H4 (cell line): Measurements from ENCODE around the gene TM9SF1. TPM values are rescaled to one million over a fixed set of nuclear protein-coding genes. Genes with fewer than 3 reads are reported as not detected.
"Not testable (repeated sequence)": the region's sequence is repeated elsewhere in the genome, so short reads cannot be mapped to it uniquely, and the experiment has no call there.

ENCODE experiments used
- DNase-seq: peaks from one replicate; pipeline ENCODE4 v3.0.0-alpha.2; 2015; ENCODE audit warnings: low spot score
- total RNA-seq: library from RNA; depleted of rRNA; stranded (reverse); fragments of >200 nt; shearing (Covaris generic); gene quantifications from 2 replicates; pipeline ENCODE4 v1.2.3, GENCODE V29; 2014

Gene TM9SF1
- total RNA-seq, 1 experiment from 2014 or later: 96.0 TPM

DNA sequence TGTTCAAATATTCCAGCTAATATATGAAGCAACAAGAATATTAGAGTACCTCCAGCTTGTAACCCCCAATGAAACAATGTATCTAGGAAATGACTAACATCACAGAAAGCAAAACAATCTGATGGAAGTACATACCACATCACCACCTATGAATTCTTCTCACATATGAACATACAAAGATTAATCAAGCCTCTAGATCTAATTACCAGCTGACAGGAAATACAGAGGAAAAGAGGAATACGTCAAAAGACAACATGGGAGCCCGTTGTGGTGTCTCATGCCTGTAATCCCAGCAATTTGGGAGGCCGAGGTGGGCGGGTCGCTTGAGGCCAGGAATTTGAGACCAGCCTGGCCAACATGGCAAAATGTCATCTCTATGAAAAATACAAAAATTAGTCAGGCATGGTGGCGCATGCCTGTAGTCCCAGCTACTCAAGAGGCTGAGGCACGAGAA lies 29.4 kb upstream of the TM9SF1 start:
- DNase-seq: no peak

DNA sequence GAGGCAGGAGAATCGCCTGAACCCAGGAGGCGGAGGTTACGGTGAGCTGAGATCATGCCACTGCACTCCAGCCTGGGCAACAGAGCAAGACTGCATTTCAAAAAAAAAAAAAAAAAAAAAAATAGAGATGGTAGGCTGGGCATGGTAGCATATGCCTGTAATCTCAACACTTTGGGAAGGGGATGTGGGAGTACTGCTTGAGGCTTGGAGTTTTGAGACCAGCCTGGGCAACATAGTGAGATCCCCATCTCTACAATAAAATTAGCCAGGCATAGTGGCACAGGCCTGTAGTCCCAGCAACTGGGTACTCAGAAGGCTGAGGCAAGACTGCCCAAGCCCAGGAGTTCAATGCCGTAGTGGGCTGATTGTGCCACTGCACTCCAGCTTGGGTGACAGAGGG lies 27.7 kb upstream of the TM9SF1 start:
- not testable (repeated sequence) for DNase-seq

DNA sequence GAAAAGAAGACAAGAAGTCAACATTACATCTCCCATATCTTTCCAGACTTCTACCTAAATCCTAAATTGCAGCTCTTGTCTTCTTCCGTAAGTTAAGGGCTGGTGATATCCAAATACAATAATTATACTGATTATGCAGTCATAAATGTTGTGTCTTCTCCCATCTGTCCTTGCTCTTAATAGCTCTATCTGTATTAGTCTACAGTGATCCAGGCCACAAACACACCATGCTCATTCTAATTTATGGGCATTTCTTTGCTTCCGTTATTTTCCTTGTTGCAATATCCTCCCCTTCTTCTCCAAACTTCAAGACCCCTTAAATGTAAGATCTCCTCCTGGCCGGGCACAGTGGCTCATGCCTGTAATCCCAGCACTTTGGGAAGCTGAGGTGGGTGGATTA lies 24.3 kb upstream of the TM9SF1 start:
- DNase-seq: no peak

DNA sequence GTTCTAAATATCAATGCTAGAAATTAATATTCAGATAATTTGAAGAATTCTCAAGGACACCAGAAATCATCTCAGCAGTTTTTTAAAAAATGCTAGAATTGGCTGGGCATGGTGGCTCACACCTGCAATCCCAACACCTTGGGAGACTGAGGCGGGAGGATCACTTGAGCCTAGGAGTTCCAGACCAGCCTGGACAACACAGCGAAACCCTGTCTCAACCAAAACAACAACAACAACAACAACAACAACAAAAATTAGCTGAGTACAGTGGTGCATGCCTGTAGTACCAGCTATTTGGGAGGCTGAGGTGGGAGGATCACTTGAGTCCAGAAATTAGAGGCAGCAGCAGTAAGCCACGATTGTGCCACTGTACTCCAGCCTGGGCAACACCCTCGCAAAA lies 23.8 kb upstream of the TM9SF1 start:
- no peak for DNase-seq

DNA sequence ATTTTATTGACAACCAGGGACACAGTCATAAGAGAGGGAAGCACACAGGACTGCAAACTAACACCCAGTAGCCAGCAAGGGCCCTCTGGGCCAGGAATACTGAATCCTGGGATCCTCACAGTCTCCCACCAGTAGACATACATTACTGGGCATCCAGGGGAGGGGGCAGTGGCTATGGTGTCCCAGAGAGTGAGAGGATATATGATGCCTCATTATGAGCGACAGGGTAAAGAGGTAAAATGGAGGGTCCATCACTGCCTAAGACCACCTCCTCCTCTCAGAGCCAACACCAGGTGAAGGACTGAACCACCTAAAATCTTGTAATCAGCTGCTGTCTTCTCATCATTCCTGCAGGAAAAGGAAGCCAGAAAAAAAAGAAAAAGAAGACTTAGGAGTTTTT lies 21.6 kb upstream of the TM9SF1 start:
- DNase-seq: not testable (repeated sequence)

DNA sequence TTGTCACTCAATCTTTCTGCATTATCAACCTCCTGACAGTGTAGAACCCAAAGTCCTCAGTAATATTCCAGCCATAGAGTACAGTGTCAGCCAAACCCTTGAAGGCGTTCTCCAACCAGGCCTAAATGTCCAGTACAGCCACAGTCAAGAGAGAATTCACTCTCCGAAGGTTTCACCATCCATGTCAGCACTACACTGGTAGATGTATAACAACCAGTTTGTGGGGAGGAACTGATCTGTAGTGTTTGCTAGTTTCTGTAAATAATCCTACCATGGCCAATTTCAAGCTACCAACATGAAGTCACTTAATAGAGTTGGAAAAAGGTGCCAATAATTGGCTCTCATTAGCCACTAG lies 21.1 kb upstream of the TM9SF1 start:
- DNase-seq: no peak

DNA sequence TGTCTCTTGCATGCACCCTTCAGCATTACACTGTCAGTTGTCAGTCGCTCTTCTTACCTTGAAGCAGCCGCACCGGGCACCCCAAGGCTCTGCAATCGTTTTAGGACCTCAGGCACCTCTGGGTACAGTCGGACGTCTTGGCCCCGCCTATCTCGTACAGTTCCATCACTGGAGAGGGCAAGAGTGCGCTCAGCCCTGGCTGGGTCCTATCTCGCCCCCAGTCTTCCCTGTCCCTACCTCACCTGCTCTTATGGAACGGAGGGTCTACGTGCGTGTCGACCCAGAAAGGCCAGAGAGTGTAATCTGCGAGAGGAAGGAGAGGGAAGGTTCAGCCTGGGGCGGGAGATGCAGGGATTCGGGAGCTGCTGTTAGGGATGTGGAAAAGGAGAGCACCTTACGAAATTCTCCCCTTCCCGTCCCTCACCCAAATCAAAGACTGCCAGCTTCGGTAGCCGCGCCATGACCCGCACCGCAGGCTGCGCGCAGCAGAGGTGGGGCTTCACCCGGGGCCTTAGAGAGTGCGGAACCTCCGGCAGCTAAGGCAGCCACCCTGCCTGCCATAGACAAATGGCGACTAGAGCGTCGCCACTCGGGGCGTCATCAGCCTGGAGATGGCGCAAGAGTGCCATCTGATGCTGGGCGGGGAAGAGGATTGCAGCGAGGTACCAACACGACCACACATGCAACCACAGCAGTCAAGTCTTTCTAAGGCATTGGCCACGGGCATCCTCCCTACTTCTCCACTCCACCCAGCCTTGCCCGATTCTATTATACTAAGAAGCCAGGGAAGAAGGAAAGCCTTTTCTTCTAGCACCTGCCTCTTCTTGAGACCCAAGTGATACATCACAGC lies 20.5 kb upstream of the TM9SF1 start, which contains the start of gene MDP1:
Gene MDP1 (minus strand): TSS at position 572 of the 850 bp plus-strand sequence. CDS start 111 bp downstream, at position 461.
- peak; percentile 89 for DNase-seq

DNA sequence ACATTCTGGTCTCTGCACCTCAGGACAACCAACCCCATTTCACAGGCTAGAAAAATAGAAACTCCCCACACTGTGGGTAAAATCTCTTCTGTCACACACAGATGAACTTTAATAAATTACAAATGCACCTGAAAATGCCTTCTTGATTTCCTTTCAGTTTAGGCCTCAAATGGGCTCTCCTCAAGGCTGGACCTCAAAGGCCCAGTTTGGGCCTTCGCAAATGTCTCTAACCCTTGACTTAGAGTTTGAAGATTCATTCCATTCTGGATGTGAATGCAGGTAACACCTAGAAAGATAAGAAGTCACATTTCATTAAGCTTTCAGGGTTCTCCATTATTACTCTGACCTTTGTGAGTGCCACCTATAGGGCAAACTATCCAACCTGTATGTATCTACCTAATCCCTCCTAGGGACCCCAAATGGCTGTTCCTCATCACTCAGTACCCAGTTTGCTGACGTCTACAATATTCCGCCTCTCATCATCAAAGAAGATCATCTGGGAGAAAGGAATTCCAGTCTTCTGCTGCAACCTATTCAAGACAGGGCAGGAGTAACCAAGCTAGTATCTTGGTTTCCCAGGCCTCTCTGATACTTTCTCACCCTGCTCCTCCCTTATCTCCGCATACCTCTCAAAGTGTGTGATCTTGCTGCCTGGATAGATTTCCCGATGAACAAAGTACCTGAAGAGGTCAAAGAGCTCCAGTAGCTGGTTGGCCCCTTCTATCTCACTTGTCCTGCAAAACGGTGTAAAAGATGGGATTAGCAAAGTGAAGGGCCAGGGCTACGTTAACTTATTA lies 18.8 kb upstream of the TM9SF1 start:
- DNase-seq: no peak

DNA sequence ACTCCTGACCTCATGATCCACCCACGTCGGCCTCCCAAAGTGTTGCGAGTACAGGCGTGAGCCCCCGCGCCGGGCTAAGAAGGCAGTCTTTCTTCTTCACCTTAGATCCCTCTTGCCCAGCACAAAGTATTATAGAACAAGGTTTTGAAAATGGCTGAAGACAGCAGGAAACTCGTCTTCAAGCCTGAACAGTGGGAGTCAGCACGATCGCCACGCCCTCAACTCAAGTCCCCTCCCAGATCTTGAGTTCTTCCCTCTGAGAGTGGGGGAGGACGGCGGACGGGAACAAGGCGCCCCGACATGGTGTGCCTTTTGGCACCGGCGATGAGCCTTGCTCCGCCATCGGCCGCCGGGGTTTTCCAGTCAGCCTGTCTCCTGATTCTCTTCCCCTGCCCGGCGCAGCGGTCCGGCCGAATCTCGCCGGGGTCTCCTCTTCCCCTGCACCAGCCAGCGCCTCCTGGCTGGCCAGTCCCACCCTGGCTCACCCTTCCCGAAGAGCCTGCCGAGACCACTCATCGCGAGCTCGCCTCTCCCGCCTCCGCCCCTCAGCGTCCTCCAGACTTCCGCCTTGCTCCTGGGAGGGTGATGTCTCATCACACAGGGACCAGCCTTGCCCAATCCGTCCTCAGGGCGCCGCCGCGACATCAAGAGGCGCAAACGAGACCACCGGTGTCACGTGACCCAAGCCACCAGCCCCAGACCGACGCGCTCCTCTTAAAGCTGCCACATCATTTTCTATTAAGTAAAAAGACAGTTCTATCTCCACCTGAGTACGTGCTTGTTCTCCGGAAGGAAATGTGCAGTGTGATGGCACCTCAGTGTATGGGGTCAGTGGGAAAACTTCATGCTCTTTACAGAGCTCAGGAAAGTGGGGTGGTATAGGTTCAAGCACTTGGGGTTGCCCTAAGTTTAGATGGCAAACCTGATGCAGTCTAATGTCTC lies 18.0 kb upstream of the TM9SF1 start, which contains the start of gene CHMP4A:
Gene CHMP4A (minus strand): TSS at position 565 of the 942 bp plus-strand sequence. CDS start 49 bp downstream, at position 516.
- peak; percentile 99 for DNase-seq

DNA sequence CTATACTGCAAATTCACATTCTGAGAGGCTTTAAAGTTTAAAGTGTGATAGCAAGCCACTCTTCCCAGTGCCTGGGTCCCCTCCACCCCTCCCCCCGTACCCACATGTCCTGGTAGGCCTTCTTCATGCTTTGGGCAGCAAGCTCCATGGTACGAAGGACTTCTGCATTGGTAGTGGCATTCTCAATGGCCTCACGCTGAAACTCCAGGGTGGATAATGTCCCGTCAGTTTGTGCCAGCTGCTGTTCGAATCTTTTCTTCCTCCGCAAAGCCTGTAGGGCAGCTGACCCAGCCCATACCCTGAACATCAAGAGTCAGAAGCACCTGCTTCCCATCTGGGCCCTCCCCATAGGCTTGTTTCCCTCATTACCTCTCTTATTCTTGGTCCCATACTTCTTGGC lies 16.1 kb upstream of the TM9SF1 start:
- DNase-seq: no peak

DNA sequence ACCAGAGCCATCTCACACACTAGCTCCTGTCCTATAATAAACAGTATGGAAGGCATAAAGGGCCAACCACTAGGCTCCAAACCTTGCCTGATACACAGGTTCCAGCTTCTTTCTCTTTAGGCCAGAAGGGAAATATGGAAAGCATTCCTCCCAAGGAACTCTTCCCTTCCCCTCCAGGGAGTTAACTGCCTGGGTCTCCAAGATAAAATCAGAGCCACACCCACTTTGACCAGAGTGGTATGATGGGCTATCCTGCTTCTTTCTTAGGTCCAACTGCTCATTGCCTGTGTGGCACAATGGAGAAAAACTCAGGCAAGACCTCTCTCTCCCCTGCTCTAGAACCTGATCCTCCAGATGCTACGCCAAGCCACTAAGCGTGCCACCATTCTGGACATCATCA lies 12.4 kb upstream of the TM9SF1 start:
- DNase-seq: no peak

DNA sequence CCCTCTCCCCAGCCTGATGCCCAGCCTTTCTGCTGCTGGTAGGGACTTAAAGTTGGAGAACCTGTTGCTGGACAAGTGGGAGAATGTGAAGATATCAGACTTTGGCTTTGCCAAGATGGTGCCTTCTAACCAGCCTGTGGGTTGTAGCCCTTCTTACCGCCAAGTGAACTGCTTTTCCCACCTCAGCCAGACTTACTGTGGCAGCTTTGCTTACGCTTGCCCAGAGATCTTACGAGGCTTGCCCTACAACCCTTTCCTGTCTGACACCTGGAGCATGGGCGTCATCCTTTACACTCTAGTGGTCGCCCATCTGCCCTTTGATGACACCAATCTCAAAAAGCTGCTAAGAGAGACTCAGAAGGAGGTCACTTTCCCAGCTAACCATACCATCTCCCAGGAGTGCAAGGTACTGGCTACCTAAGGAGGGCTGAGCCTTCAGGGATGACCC lies 11.9 kb upstream of the TM9SF1 start:
- DNase-seq: no peak

DNA sequence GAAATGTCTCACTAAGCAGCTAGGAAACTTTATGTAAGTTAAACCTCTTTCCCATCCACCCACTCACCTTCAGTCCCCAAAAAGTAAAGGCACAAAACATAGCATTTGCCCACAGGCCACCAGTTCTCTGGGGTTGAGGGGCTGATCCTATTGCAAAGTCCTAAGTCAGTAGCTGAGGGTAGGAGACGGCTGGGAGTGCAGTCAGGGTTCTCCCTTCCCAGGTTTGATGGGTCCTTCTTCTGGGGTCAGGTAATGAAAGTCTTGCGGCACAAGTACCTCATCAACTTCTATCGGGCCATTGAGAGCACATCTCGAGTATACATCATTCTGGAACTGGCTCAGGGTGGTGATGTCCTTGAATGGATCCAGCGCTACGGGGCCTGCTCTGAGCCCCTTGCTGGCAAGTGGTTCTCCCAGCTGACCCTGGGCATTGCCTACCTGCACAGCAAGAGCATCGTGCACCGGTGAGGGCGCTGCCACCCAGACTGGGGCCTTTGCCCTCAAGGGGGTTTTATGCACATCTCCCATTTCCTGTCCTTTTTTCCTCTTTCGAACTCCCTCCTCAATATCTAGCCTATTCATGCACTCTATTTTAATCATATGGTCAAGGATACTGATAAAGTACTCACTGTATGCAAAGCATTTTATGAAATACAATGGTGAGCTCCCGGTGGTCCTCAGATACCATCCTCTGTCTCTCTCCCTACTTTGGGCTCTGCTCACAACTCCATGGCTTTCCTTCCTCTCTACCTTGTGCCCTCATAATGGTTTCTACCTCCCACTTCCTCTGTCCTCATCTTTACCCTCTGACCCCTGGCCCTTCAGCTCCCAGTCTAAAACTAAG lies 11.2 kb upstream of the TM9SF1 start:
- DNase-seq: no peak

DNA sequence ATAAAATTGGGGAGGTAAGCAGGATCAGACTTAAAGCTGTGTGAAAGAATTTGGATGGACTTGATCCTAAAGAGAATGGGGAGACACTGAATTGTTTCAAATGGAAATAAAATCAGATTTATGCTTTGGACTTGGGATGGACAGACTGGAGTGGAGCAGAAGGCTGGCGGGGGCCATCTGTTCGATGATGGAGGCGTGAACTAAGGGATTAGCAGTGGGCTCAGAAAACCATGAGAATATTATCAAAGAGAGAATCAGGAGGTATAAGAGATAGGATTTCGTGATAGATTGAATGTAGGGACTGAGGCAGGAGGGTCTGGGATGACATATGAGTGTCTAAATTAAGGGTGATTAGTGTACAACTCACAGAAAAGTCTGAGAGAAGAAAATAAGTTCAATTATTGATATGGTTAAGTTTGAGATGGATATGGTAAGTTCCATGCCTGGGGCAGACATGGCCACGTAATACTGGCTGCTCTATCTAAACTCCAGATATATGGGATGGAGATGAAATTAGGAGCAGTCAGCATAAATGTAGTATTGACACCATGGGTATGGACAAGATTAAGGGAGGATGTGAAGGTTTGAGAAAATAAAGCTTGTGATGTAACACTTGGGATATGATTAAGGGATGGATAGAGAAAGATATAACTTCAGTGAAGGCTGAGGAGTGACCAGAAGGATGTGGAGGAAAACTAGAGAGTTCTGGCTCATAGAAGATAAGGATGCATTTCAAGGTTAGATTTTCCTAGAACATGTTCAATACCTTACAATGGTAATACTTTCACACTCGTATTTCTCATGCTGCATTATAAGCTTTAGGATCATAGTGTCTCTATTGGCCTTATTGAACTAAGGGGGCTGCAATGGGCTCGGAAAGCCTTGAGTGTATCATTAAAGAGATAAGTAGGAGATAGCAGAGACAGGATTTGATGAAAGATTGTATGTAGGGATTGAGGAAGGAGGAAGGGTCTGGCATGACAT lies 9.2 kb upstream of the TM9SF1 start:
- no peak for DNase-seq

DNA sequence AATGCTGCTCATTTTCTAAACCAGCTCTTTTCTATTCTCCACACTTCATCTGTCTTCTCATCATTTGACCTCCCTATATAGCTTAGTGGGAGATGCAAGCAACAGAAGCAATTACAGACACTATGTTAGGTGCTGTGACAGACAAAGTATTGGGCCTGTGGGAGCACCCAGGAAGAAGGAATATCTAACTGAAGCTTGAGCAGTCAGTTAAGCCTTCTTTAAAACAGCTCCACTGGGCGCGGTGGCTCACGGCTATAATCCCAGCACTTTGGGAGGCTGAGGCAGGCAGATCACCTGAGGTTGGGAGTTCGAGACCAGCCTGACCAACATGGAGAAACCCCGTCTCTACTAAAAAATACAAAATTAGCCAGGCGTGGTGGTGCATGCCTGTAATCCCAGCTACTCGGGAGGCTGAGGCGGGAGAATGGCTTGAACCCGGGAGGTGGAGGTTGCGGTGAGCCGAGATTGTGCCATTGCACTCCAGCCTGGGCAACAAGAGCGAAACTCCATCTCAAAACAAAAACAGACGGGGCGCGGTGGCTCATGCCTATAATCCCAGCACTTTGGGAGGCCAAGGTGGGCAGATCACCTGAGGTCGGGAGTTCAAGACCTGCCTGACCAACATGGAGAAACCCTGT lies 8.1 kb upstream of the TM9SF1 start:
- DNase-seq: not testable (repeated sequence)

DNA sequence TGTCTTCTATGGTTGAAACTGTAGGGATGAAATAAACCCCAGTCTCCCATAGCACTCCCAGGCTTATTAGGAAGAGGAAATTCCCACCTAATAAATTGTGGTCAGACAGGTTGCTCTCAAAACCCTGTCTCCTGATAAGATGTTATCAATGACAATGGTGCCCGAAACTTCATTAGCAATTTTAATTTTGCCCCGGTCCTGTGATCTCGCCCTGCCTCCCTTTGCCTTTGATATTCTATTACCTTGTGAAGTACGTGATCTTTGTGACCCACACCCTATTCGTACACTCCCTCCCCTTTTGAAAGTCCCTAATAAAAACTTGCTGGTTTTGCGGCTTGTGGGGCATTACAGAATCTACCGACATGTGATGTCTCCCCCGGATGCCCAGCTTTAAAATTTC lies 7.3 kb upstream of the TM9SF1 start:
- DNase-seq: not testable (repeated sequence)

DNA sequence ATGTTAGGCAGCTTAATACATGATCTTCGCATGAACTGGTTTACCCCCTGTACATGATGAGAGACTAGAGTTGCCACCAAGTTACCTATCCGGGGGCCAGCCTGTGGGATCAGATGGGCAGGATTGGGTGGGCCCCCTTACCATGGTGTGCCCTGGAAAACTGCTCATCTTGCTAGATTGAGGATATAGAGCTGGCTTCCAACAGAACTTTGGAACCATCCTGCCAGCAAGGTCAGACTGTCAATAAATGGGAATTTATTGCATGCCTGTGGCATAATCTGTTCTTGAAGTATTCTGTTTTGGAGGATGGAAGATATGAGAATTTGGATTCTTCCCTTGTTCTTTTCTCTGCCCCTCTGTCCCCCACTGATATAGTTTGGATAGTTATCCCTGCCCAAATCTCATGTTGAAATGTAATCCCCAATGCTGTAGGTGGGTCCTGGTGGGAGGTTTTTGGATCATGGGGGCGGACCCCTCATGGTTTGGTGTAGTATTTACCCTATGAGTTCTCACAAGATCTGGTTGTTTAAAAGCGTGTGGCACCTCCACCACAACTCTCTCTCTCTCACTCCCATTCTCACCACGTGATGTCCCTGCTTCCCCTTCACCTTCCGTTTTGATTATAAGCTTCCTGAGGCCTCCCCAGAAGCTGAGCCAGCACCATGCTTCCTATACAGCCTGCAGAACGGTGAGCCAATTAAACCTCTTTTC lies 3.7 kb upstream of the TM9SF1 start:
- no peak for DNase-seq

DNA sequence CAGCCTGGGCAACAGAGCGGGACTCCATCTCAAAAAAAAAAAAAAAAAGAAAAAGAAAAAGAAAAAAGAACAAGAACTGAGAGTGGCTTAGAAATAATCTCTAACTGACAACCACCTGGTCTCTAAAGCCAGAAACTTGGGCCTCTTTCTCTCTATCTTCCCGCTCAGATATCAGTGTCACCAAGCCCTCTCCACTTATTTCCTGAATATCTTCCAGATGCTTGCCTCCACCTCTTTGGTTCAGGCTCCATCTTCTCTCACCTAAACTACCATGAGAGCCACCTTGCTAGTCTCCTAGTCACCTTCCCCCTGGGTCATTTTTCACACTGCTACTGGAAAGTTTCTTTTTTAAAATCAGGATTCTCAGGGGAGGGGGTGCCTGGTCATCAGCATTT lies 1.8 kb upstream of the TM9SF1 start:
- no peak for DNase-seq
